Measurements from ENCODE around the gene OSTN.

The OSTN gene

DNA sequence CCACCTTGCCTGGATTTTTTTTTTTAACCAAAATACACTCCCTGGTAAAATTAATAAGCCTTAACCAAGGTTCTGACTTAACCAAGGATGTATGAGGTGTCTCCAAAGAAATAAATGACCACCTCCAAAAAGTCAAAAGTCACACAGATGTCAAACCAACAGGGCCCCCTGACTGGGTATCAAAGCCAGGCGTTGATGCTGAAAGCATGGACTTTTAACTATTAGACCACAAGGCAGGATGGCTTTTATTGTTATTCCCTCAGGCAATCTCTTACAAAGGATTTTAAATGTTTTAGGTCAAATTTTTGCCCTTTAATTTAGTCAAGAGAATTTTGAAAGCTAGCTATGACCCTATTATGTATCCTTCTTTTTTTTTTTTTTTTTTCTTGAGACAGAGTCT is 60.4 kb downstream of the OSTN start:
- TF ChIP-seq RAD21 (IDR thresholded peaks at IDR 0.05; ENCODE audit: low read depth), result no peak
- TF ChIP-seq FOXM1 (IDR thresholded peaks at IDR 0.05; ENCODE audit: borderline replicate concordance, low read depth), result no peak
- TF ChIP-seq ZBTB7A (IDR thresholded peaks at IDR 0.05; ENCODE audit: low read depth), result no peak
- TF ChIP-seq CREB1 (IDR thresholded peaks at IDR 0.05; ENCODE audit: low read depth), result no peak
- TF ChIP-seq NFIC (IDR thresholded peaks at IDR 0.05), result no peak
- TF ChIP-seq TCF12 (IDR thresholded peaks at IDR 0.05; ENCODE audit: low read depth), result no peak
- TF ChIP-seq USF1 (IDR thresholded peaks at IDR 0.05), result no peak
- no peak for TF ChIP-seq TEAD4 (IDR thresholded peaks at IDR 0.05)
- TF ChIP-seq EGR1 (IDR thresholded peaks at IDR 0.05), result no peak
- no peak for TF ChIP-seq TAF1 (IDR thresholded peaks at IDR 0.05; ENCODE audit: low read depth)
- TF ChIP-seq YY1 (IDR thresholded peaks at IDR 0.05; ENCODE audit: low read depth), result no peak
- no peak for TF ChIP-seq EP300 (IDR thresholded peaks at IDR 0.05; ENCODE audit: borderline replicate concordance)
- TF ChIP-seq REST (IDR thresholded peaks at IDR 0.05; ENCODE audit: low read depth), result no peak
- no peak for TF ChIP-seq CEBPB (IDR thresholded peaks at IDR 0.05)
- no peak for TF ChIP-seq MAX (IDR thresholded peaks at IDR 0.05)

DNA sequence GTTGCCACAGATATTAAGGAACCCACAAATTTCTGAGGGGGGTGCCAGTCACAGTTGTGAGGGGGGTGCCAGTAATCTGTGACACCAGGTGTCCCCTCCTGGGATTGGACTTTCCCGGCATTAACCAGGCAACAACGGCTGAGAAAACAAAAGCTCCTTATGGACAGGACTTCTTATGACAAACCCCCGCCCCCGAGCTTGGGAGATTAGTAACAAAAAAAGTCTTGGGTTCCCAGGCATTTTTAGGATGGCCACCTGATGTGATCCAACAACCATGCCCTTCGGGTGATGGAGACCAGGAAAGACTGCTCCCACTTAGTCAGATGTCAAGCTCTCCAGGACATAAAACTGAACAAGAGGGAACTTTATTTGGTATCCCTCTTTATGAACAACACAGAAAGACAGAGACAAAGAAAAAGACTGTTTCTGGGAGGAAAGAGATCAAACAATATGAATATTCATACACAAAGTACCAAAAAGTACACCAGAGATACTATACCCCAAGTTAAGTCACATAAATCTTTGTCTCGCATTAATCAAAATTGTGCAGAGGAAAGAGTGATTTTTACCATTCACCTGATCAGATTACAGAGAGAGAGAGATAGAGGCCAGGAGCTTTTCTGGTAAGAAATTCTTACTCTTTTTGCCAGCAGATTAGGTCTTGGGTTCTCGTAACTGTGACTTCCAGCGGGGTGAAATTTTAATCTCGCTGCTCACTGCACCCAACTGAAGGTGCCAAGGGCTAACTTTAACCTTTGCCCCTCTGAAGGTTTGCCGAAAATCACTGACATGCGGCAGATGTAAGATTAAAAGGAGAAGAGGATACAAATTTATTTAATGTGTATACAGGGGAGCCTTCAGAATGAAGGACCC is 61.6 kb downstream of the OSTN start:
- TF ChIP-seq TEAD4 (IDR thresholded peaks at IDR 0.05) (no peak), USF1 (IDR thresholded peaks at IDR 0.05) (no peak), TCF12 (IDR thresholded peaks at IDR 0.05; ENCODE audit: low read depth) (no peak)

DNA sequence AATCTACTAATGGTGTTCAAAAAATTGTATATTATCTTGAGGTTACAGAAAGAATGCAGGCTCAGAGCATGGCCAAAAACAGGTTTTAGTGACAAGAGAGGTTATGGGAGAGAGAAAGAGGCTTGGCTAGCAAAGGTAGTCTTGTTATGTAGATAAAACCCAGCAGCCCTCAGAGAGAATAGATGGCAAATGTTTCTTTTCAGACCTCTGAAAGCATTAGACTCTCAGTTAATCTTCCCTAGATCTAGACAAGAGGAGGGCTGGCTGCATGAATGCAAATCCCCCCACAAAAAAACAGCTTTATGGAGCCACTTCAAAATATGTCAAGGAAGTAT is 62.2 kb downstream of the OSTN start:
- TF ChIP-seq REST (IDR thresholded peaks at IDR 0.05; ENCODE audit: low read depth), result no peak
- TF ChIP-seq EP300 (IDR thresholded peaks at IDR 0.05; ENCODE audit: borderline replicate concordance), result no peak
- no peak for TF ChIP-seq FOXM1 (IDR thresholded peaks at IDR 0.05; ENCODE audit: borderline replicate concordance, low read depth)
- TF ChIP-seq NFIC (IDR thresholded peaks at IDR 0.05), result no peak
- TF ChIP-seq ZBTB7A (IDR thresholded peaks at IDR 0.05; ENCODE audit: low read depth), result no peak
- no peak for TF ChIP-seq TEAD4 (IDR thresholded peaks at IDR 0.05)
- no peak for TF ChIP-seq YY1 (IDR thresholded peaks at IDR 0.05; ENCODE audit: low read depth)
- TF ChIP-seq CEBPB (IDR thresholded peaks at IDR 0.05), result no peak
- TF ChIP-seq MAX (IDR thresholded peaks at IDR 0.05), result no peak
- no peak for TF ChIP-seq USF1 (IDR thresholded peaks at IDR 0.05)
- no peak for TF ChIP-seq RAD21 (IDR thresholded peaks at IDR 0.05; ENCODE audit: low read depth)
- TF ChIP-seq CREB1 (IDR thresholded peaks at IDR 0.05; ENCODE audit: low read depth), result no peak
- no peak for TF ChIP-seq TCF12 (IDR thresholded peaks at IDR 0.05; ENCODE audit: low read depth)
- TF ChIP-seq EGR1 (IDR thresholded peaks at IDR 0.05), result no peak
- TF ChIP-seq TAF1 (IDR thresholded peaks at IDR 0.05; ENCODE audit: low read depth), result no peak

GRCh38 chr3:191262650-191263049 is 63.6 kb downstream of the OSTN start:
- no peak for TF ChIP-seq ZBTB7A (IDR thresholded peaks at IDR 0.05; ENCODE audit: low read depth)
- no peak for TF ChIP-seq RAD21 (IDR thresholded peaks at IDR 0.05; ENCODE audit: low read depth)
- no peak for TF ChIP-seq NFIC (IDR thresholded peaks at IDR 0.05)
- TF ChIP-seq CEBPB (IDR thresholded peaks at IDR 0.05), result no peak
- no peak for TF ChIP-seq FOXM1 (IDR thresholded peaks at IDR 0.05; ENCODE audit: borderline replicate concordance, low read depth)
- no peak for TF ChIP-seq TEAD4 (IDR thresholded peaks at IDR 0.05)
- no peak for TF ChIP-seq TCF12 (IDR thresholded peaks at IDR 0.05; ENCODE audit: low read depth)
- TF ChIP-seq REST (IDR thresholded peaks at IDR 0.05; ENCODE audit: low read depth), result no peak
- TF ChIP-seq EP300 (IDR thresholded peaks at IDR 0.05; ENCODE audit: borderline replicate concordance), result no peak
- no peak for TF ChIP-seq MAX (IDR thresholded peaks at IDR 0.05)

All from Ishikawa (cell line).